HG03060 (cell line): Measurements from ENCODE around the gene SLMAP.
A peak's percentile ranks its signal among the peaks of the same experiment; 100 is the strongest.

ENCODE experiments used
- ATAC-seq: cut with Tn5 transposase; IDR thresholded peaks from one replicate; pipeline ENCODE4 v1.9.1; 2021; ENCODE audit warnings: low read depth, moderate number of reproducible peaks; ENCODE audit not compliant: unreplicated experiment

The SLMAP gene, protein sequence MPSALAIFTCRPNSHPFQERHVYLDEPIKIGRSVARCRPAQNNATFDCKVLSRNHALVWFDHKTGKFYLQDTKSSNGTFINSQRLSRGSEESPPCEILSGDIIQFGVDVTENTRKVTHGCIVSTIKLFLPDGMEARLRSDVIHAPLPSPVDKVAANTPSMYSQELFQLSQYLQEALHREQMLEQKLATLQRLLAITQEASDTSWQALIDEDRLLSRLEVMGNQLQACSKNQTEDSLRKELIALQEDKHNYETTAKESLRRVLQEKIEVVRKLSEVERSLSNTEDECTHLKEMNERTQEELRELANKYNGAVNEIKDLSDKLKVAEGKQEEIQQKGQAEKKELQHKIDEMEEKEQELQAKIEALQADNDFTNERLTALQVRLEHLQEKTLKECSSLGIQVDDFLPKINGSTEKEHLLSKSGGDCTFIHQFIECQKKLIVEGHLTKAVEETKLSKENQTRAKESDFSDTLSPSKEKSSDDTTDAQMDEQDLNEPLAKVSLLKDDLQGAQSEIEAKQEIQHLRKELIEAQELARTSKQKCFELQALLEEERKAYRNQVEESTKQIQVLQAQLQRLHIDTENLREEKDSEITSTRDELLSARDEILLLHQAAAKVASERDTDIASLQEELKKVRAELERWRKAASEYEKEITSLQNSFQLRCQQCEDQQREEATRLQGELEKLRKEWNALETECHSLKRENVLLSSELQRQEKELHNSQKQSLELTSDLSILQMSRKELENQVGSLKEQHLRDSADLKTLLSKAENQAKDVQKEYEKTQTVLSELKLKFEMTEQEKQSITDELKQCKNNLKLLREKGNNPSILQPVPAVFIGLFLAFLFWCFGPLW

DNA sequence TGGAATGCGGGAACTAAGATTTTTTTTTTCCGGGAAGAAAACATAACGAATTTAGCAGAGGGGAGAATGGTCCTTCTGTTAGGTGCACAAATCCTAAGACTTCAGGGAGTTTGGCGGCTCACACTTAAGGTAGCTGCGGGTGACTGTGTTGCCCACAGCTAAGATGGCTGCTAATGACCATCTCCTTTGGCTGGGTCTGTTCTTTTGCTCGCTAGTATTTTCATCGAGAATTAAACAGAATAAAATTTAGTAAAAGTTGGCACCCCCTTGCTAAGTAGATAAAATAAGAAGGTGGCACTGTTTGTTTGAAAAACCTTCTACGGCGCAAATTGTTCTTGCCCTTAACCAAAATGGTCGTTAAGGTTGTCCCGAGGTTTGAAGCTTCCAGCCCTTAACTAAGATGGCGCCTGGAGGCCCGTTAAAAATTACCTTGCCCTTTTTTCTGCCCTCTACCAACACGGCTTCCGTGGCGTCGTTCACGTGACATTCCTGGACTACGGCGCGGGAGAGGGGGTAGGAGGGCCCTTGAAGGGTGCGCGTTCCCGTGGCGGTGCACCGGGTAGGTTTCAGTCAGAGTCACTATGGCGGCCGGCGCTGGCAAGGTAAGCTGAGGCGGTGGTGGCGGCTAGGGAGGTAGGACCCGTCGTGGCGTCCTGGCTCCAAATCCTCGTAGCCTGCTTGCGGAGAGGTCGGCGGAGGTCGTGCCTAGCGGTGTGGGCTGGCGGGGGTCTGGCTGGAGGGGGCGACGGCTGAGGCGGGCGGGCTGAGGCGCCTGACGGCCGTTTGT is at the start of gene SLMAP:
TSS of gene SLMAP (plus strand) at position 569 of the 787 bp plus-strand sequence. CDS start 1,343 bp downstream, outside the sequence.
- ATAC-seq = peak; percentile 83

DNA sequence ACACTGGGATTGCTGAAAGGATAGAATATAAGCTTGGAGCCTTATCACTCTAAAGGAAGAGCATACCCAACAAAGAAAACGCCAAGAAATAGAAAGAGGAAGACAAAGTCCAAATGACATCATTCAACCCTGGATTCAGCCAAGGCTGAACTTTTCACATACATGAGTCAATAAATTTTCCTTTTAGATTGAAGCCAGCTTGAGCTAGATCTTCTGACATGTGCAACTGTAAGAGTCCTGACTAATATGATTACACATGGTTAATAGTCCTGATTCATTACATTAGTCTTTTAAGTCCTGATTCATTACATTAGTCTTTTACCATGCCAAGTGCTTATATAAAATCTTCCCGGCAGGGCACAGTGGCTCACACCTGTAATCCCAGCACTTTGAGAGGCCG is 49.6 kb upstream of the SLMAP start:
- ATAC-seq = no peak

DNA sequence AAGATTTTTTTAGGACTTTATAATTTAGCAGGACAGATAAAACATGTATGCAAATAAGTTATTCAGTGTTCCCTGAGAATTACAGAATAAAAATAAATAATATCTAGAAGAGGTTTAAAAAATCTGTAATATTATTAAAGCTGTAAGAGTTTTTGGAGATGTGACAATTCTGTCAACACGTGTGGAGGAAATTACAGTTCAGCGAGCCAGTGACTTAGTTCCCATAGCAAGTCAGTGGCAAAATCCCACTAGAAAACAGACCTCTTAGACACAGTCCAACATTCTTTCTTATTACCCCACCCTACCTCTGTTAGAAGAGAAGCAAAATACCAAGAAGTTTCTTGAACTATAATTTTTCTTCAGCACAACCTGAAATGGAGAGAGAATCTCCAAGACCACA is 47.1 kb upstream of the SLMAP start:
- ATAC-seq = no peak

DNA sequence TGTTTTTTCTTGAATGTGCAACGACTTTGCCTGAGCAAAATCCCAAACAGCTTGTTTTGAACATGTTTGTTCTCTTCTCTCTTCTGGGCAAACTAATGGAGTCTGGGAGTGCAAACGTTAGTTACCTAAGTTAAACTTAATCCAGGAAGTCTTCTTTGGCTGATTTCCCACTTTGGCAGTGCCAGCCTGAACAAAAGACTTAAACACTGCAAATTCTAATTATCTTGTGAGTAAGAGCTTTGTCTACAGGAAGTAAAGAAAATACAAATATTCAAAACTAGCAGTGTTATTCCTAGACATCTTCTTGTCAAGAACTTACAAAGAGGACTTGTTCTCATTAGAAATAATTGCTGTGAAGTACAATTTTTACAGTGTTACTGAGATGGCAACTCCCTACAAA is 46.5 kb upstream of the SLMAP start:
- ATAC-seq = no peak

DNA sequence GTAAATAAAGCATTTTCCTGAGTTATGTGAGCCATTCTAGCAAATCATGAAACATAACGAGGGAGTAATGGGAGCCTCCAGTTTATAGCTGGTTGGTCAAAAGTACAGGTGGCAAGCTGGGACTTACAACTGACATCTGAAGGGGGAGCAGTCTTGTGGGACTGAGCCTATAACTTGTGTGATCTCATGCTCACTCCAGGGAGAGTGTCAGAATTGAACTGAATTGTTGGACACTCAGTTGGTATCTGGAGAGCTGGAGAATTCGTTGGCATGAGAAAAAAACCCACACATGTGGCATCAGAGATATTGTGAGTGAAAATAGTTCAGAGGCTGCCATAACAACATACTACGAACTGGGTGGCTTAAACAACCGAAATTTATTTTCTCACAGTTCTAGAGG is 40.4 kb upstream of the SLMAP start:
- ATAC-seq = no peak

DNA sequence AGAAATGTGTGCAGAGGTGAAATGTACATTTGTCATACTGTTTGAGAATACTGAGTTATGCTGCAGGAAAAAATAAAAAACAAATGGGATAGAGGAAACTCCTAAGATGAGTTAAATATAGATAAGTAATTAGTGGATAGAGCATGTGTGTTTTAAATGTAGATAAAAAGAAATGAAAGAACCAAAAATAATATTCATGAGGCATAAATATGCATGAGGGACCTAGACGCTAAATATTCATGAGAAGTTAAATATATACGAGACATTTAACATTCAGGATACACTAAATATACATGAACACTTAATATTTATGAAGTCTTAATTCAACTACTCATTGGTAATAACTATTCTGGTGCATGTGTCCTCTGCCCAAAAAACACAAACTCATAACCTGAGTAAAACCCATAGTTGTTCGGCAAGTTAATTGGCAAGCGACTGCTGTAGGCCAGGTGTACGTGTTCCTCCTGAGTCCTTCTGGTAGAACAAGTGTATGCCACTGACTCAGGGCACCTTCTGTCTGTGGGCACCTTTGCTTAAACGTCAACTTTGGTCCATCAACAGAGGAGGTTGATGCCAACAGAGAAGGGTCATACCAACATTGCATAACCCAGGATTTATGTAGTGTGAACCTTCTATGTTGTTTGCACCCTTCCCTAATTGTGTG is 38.8 kb upstream of the SLMAP start:
- no peak for ATAC-seq

DNA sequence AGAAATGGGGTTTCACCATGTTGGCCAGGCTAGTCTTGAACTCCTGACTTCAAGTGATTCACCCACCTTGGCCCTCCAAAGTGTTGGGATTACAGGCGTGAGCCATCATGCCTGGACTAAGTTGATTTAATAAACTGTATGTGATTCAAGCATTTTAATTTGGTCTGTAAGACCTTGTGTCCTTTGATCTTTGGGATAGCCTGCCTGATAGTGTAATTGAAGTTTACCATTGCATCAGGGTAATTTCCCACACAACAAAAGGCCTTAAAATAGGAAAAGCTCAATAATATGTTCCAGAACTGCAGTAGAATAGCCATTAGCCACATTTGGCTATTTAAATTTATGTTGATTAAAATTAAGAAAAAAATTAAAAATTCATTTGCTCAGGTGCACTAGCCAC is 38.0 kb upstream of the SLMAP start:
- no peak for ATAC-seq

DNA sequence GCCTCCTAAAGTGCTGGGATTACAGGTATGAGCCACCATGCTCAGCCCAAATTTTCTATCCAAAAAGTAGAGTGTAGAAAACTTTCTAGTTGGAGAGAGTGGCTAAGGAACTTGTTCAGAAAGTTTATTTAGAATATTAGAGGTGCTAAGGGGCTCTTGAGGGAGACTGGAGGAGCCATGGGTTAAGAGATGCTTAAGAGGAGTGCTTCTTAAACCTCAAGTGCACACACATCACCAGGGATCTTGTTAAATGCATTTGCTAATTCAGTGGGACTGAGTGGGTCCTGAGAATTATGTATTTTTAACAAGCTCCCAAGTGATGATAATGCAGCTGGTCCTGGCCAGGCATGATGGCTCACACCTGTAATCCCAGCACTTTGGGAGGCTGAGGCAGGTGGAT is 29.7 kb upstream of the SLMAP start:
- no peak for ATAC-seq

DNA sequence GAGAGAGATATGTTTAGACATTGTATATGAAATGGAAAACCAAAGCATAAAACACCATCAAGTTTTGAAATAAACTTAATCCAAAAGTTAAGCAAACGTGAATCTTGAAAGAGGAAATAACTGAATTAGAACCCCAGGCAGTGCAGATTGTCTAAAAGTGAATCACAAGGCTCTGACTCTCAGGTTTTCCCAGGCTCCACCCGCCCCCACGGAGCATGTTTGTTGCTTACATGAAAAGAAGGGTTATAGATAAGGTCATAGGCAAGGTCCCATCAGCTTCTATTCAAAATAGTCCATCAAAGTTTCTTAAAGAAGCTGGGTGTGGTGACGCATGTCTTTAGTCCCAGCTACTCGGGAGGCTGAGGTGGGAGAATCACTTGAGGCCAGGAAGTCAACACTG is 29.0 kb upstream of the SLMAP start:
- no peak for ATAC-seq

DNA sequence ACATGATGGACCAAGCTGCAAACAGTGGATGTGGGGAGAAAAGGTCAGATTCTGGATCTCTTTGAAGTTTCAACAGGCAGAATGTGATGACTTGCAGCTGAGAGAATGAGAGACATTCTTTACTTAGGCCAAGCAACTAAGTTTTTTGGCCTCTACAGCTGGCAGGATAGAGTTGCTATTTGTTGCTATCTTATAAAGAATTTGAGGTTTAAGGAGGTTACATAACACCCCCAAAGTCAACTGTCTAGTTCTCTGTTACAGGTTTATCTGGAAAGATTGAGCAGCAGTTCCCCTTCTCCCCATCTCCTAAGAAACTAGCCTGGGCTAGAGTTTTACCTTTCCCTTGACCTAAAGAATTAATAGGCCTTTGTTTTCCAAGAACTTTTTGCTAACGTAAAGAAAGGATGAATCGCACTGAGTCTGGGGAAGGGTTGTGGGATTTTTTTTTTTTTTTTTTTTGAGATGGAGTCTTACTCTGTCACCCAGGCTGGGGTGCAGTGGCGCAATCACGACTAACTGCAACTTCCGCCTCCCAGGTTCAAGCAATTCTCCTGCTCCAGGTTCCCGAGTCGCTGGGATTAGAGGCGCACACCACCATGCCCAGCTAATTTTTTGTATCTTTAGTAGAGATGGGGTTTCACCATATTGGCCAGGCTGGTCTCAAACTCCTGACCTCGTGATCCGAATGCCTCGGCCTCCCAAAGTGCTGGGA is 26.6 kb upstream of the SLMAP start:
- no peak for ATAC-seq

DNA sequence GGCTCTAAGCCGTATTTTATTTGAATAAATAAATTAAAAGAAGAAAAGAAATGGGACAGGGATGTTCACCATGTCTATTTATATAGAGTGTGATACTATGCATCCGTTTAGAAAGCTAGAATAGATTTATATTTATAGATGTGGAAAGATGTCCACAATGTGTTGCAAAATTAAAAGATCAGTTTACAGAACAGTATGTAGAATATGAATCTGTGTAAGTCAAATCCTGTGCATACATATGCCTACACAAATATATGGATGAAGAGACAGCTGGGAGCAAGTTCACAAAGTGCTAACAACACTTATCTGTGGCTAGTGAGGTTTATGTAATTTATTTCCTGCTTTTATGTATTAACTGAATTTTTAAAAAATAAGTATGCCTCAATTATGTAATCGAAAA is 25.4 kb upstream of the SLMAP start:
- no peak for ATAC-seq

DNA sequence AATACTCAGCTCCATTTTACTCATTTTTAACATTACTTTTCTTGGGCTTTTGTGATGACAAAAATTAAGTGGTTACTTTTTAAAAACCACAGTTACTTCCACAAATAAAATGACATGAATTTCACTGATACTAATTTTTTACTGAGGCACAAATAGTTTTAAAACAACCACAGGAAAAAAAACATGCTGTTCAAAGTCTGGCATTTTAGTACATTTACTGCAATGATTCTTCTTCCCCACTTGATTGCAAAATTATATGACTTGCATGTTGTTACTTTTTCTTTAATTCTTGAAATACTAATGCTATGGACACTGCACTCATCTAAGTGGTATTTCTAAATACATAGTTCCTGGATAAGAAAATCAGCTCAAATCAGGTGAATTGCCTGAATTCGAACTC is 24.8 kb upstream of the SLMAP start:
- ATAC-seq = no peak

DNA sequence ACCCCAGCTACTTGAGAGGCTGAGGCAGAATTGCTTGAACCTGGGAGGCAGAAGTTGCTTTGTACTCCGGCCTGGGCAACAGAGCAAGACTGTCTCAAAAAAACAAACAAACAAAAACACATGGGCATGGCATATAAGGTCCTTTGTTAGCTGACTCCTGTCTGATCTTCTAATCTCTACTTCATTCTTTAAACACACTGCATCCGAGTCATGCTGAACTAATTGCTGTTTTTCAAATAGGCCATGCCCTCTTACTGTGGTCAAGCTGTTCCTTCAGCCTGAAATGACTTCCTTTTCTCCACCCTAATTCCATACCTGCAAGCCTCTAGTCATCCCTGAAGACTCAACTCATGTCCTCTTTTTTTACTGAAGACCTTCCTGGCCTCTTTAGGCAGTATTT is 22.3 kb upstream of the SLMAP start:
- no peak for ATAC-seq

DNA sequence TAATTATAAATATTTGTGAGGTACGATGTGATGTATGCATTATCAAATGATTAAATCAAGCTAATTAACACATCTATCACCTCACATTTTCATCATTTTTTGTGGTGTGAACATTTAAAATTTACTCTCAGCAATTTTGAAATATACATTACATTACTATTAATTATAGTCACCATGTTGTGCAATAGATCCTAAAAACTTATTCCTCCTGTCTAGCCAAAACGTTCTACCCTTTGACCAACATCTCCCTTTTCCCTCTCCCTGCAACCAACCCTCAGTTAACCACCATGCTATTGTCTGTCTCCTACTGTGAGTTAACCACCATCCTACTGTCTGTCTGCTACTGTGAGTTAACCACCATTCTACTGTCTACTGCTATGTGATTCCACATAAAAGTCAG is 20.7 kb upstream of the SLMAP start:
- ATAC-seq = no peak

DNA sequence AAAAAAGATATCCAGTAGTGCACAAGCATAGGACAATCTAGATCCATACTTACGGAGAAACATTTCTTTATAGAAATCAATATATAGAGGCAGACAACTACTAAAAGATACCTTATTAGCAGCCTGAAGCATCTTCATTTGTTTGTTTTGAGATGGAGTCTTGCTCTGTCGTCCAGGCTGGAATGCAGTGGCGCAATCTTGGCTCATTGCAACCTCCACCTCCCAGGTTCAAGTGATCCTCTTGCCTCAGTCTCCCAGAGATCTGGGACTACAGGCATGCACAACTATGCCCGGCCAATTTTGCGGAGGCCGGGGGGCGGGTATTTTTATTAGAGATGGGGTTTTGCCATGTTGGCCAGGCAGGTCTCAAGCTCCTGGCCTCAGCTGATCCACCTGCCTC is 18.3 kb upstream of the SLMAP start:
- ATAC-seq = no peak

DNA sequence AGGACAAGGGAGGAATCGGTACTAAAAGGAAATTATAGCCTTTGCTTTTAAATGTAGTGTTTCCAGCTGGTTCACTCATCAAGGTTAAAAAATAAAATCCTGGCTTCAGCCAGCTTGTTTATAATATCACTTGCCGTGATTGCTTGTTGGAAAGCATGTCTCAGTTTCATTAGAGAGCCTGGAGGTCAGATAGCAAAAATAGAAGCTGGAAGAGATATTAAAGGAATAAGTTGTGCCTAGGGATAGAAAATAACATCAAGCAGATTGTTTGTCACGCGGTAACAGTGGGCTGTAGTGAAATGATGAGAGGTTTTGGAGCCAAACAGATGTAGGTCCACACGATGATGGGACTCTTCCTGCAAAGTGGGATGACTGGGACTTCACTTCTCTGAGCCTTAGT is 17.7 kb upstream of the SLMAP start:
- ATAC-seq = no peak

DNA sequence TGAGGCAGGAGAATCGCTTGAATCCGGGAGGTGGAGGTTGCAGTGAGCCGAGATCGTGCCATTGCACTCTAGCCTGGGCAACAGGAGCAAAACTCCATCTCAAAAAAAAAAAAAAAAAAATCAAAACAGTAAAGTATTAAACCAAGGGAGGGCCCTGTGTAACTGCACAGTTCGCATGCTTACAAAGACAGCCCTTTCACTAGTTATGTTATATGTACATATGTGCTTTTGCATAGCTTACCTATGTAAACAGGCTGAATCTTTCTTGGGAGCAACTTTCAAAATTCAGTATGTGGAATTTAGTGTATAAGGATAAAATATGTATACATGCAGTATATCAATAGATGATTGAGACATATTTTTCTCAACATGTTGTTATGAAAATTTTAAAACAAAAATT is 16.1 kb upstream of the SLMAP start:
- ATAC-seq = no peak

DNA sequence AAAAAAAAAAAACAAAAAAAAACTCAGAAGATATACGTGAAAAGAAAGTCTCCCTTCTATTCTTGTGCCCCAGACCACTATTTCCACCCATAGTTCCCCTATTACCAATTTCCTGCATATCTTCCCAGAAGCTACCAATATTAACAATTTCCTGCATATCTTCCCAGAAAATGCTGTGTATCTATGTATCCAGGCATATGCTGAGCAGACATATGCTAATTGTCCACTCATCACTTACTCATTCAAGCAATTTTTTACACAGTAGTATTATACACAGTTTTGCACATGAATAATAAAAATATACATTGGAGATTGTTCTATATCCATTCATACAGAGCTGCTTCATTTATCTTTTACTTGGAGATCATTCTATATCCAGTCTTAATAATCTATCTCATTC is 12.6 kb upstream of the SLMAP start:
- ATAC-seq = no peak

DNA sequence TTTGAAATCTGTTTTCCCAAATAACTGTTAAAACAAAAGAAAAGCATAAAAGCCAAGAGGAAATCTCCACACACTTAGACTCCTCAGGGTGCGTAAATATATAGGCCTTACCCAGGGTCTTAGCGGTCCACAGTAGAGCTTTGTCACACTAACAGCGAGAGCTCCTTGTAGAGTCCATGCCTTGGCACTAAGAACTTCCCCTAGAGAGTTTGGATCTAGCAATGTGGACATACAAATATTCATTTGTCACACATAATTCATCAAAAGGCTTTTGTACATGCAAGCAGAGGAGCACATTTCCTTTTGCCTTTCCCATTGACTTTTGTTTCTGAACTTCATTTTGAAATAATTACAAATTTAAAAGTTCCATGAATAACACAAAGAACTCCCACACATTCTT is 11.0 kb upstream of the SLMAP start:
- no peak for ATAC-seq
